ENCODE results near the gene SH2B2.

The SH2B2 gene

GRCh38 chr7:102305414-102306268, 19.0 kb downstream of the SH2B2 start:
- H3K36me3 ChIP-seq: peaks cover 13% of the 10 kb centered on the region
- H3K27ac ChIP-seq: no peak overlapping the region
- H3K27me3 ChIP-seq (ENCODE audit: insufficient read depth, low read depth, severe bottlenecking): no peaks in the 10 kb centered on the region
- H3K4me3 ChIP-seq (ENCODE audit: low read depth, low read length): no peak overlapping the region
- H3K9me3 ChIP-seq (ENCODE audit: severe bottlenecking): no peaks in the 10 kb centered on the region
- DNase-seq: no peak
- TF ChIP-seq CTCF (IDR thresholded peaks at IDR 0.05; ENCODE audit: low read depth, low read length): no peak

GRCh38 chr7:102306916-102307677, 20.4 kb downstream of the SH2B2 start:
- H3K9me3 ChIP-seq (ENCODE audit: severe bottlenecking): no peaks in the 10 kb centered on the region
- no peak overlapping the region for H3K4me3 ChIP-seq (ENCODE audit: low read depth, low read length)
- no peaks in the 10 kb centered on the region for H3K27me3 ChIP-seq (ENCODE audit: insufficient read depth, low read depth, severe bottlenecking)
- H3K36me3 ChIP-seq: peaks cover 13% of the 10 kb centered on the region
- TF ChIP-seq CTCF (IDR thresholded peaks at IDR 0.05; ENCODE audit: low read depth, low read length): no peak
- DNase-seq: no peak
- H3K27ac ChIP-seq: no peak overlapping the region

GRCh38 chr7:102310414-102310815, 23.7 kb downstream of the SH2B2 start:
- peaks cover 19% of the 10 kb centered on the region for H3K36me3 ChIP-seq
- no peak overlapping the region for H3K4me3 ChIP-seq (ENCODE audit: low read depth, low read length)
- TF ChIP-seq CTCF (IDR thresholded peaks at IDR 0.05; ENCODE audit: low read depth, low read length): no peak
- no peaks in the 10 kb centered on the region for H3K9me3 ChIP-seq (ENCODE audit: severe bottlenecking)
- peak overlapping the region; percentile 83 for H3K27ac ChIP-seq
- peak; percentile 88 for DNase-seq
- no peaks in the 10 kb centered on the region for H3K27me3 ChIP-seq (ENCODE audit: insufficient read depth, low read depth, severe bottlenecking)

GRCh38 chr7:102312317-102312716, 25.6 kb downstream of the SH2B2 start:
- DNase-seq: no peak
- no peaks in the 10 kb centered on the region for H3K9me3 ChIP-seq (ENCODE audit: severe bottlenecking)
- H3K4me3 ChIP-seq (ENCODE audit: low read depth, low read length): no peak overlapping the region
- no peak for TF ChIP-seq CTCF (IDR thresholded peaks at IDR 0.05; ENCODE audit: low read depth, low read length)
- peaks cover 22% of the 10 kb centered on the region for H3K36me3 ChIP-seq
- no peak overlapping the region for H3K27ac ChIP-seq
- no peaks in the 10 kb centered on the region for H3K27me3 ChIP-seq (ENCODE audit: insufficient read depth, low read depth, severe bottlenecking)

- no peak for TF ChIP-seq CTCF (IDR thresholded peaks at IDR 0.05; ENCODE audit: low read depth, low read length)
- Histone ChIP-seq H3K4me3 (ENCODE audit: low read depth, low read length) (no peak overlapping the region), H3K27ac (no peak overlapping the region), H3K36me3 (peaks cover 22% of the 10 kb centered on the region), H3K9me3 (ENCODE audit: severe bottlenecking) (no peaks in the 10 kb centered on the region), H3K27me3 (ENCODE audit: insufficient read depth, low read depth, severe bottlenecking) (no peaks in the 10 kb centered on the region)
- DNase-seq: no peak
These were observed 27.5 kb downstream of the SH2B2 start for GRCh38 chr7:102313997-102314780.

Measured in WERI-Rb-1 (cell line).